HG03103 (cell line): ENCODE results near the gene PTPRK.

Experiments
- ATAC-seq: cut with Tn5 transposase; IDR thresholded peaks from one replicate; pipeline ENCODE4 v1.9.1; 2021; ENCODE audit warnings: low read depth; ENCODE audit not compliant: unreplicated experiment

PTPRK gene

DNA sequence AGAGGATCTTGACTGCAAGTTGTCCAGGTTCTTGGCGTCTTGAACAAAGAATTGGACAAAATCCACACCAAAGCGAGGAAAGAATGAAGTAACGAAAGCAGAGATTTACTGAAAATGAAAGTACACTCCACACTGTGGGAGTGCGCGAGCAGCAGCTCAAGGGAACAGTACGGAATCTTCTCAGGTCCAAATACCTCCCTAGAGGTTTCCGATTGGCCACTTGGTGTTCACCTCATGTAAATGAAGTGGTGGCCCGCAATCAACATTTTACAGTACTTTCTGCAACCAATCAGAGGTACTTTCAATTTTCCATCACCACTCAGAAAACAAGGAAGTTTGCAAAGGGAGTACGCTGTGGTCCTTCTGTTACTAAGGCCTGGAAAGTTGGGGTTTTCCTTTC, 122.4 kb downstream of the PTPRK start:
- no peak for ATAC-seq

DNA sequence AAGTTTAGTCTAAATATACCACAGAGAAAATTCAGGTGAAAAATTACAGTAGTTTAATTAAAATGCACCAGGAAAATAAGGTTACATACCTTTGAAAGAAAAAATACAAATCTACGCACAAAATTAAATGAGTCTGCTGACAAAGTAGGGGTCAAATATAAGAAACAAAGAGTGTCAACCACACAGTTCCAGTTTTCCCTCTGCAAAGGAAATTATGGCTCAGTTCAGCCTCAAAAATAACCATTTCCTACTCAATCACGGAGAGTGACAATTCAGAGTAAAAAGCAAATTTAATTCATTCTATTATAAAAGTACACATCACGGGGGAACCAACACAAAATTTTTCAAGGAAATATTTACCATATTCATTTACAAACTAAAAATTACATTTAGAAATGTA, 124.8 kb downstream of the PTPRK start:
- no peak for ATAC-seq

DNA sequence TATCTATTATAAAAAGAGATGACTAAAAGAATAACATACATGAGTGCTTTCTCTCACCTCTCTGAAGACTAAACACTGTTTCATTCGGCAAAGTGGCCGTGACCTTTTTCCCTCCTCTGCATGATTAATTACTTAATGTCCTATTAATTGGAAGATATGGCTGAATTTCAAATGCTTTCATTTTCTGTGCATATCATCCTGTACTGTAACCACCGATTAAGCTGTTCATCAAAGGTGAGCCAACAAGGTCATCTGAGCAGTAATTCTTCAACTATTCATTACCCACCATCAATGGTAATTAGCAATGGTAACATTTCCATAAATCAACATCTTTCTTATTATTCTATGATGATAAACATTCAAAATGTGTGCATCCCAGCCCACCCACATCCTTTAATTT, 125.2 kb downstream of the PTPRK start:
- no peak for ATAC-seq

DNA sequence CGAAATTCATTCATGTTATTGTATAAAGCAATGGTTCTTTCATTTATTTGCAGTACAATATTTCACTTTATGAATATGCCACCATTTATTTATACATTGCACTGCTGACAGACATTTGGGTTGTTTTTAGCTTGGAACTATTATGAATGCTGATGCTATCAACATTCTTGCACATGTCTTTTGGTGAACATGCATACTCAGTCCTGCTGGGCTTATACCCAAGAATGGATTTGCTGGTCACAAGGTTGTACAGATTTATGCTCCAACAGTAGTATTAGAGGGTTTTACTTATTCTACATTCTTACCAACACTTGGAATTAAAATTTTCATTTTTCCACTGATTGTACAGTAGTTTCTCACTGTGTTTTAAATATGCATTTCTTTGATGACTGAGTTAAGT, 126.2 kb downstream of the PTPRK start:
- no peak for ATAC-seq

DNA sequence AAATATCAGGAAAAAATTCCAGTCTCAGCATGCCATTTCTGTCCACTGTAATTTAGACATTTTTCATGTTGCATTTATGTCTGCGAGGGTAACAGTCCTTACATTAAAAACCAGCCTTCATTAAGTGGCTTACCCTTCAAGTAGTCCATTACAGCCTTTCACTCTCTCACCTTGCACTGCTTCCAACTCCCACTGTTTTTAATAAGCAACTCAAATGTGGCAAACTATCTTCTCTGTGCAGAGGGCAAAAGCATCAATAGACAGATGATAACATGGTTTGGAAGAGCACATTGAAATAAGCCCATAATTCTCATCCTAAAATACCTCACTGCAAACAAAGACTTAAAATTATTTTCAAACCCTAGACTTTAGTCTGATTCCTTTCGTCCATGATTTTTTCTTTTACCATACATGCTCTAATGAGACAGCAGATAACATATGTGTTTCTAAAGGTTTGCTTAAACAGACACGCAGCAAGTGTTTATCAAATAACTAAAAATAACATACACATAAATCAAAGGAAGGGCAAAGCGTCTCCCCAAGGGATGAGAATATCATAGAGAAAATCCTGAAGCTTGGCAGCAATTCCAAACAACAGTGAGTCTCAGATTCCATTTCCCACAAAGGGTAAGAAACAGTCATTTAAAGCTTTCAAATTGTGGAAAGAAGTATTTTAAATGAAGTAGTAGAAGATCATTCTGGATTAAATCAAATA, 130.4 kb downstream of the PTPRK start:
- no peak for ATAC-seq

DNA sequence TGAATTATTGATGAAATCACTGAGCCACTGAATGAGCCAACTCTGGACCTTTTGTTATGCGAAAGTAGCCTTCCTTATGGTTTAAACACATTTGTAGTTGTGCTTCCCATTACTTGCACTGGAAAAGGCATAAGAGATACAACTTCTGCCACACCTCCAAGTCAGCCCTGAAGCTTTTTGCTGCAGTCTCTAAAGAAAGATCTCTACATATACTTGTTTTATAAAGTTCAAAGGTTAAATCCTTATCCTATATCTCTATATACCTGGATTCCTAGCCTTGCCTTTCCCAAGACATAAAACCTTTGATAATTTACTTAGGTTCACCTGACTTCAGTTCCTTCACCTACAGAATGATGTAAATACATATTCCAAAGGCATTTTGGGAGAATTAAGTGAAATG, 132.0 kb downstream of the PTPRK start:
- ATAC-seq, result no peak

DNA sequence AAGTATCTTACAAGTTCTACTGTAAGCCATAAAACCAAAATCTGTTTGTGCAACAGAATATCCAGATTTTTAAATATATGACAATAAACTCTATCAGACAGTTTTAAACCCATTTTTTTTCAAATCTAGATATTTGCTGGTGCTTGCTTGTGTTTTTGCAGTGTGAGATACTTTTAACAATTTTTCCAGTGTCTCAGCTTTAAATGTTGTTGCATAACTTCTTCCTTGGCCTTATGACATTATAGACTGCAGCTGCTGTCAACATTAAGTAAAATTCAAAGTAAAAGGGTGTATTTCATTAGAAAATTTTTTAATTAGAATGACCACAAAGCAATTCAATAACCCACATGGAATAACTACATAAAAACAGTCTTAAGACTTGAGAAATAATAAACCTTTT, 139.5 kb downstream of the PTPRK start:
- no peak for ATAC-seq

DNA sequence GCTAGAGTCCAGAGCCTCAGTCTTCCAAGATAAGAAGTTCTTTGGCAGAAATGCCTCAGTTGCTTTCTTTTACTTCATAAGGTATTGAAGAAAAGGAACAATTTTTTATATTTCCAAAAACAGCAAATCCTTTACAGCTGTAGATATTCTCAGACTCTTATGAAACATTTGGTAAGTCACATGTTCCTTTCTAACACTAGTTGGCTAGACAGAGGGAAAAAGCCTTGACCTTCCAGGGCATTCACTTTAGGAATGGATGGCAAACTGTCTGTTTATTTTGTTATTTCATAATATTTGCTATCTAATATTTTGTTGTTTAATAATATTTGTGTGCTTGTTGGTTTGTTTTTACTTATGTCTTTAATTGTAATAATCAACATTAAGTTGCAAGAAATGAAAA, 140.8 kb downstream of the PTPRK start:
- no peak for ATAC-seq

DNA sequence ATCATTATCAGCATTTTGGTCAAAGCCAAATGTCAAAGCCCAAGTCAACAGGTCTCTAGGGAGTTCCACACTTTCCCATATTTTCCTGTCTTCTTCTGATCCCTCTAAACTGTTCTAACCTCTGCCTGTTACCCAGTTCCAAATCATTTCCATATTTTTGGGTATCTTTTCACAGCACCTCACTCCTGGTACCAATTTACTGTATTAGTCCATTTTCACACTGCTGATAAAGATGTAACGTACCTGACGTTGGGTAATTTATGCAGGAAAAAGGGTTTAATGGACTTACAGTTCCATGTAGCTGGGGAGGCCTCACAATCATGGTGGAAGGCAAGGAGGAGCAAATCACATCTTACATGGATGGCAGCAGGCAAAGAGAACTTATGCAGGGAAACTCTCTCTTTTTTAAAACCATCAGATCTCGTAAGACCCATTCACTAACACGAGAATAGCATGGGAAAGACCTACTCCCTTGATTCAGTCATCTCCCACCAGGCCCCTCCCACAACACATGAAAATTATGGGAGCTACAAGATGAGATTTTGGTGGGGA, 143.4 kb downstream of the PTPRK start:
- no peak for ATAC-seq

DNA sequence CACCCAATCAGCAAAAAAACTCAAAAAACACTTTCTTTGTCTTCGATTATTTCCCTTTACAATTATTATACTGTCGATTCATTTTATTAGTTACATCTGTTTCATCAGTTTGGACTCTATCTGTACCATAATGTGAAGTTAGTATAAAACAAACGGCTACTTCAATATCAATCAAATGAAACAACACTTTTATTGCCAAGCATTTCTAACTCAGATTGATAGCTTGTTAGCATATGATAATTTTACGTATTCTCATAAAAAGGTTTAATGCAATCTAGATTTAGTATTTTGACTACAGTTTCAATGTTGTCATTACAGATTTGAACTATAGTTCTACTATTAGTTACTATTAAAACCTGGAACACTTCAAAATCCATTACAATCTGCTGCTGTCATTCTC, 149.3 kb downstream of the PTPRK start:
- no peak for ATAC-seq

DNA sequence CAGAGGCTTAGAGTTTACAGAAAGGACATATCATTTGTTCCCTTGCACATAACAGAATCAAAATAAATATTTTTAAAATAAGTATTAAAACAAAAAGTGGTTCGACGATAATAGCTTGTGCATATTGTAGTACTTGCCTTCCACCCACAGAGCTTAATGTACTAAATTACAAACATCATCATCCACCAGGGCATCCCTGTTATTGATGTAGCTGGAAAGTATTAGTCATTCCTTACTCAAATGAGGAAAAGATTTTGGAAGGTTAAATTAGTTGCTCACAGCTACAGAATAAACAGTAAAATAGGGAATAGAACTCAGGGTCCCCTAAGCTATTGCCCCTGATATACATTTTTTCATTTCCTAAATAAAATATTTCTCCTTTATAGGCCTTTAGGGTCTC, 150.3 kb downstream of the PTPRK start:
- no peak for ATAC-seq

DNA sequence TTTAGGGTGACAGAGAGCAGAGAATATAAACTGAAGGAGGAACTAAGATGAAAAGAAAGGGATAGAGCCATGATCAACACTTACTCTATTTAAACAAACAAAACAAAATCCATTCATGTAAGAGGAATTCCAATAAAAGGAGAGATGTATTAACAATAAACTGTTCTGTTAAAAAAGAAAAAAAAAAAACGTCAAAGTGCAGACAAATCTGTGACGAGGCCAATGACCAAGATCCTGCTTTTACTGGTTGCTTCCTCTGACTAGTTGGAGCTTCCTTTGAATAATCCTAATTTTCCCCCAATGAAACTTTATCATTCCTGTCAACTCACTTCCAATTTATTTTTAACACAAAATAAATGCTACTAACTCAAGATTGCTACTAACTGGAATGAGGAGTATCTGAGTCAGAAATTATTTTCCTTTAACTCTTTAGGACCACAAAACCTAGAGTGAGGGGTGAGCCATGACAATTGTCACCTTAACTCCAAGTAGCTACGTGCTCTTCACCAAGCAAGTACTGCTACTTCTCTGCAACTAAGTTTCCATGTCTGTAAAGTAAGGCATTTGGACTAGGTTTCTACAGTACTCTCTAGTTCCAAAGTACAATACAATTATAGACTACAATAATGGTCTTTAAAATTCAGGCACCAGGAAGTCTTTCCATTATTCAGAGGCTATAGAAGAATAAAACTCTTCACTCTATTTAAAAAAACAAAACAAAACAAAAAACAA, 152.0 kb downstream of the PTPRK start:
- ATAC-seq, result no peak

DNA sequence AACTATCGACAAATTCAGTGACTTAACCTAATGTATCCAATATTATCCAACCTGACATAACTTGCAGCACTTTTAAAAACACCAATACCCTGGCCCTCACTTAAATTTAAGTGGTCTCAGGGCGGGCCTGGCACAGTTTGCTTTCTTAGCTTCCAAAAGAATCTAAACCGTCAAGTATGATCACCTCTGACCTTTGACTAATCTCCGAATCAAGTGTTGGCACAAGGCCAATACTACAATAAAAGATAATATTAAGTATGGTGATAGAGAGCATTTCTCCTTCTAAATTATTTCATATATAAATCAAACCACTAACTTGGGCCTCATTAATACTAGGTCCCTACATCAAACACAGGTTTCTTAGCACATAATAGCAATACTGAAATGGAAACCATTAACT, 153.0 kb downstream of the PTPRK start:
- no peak for ATAC-seq

DNA sequence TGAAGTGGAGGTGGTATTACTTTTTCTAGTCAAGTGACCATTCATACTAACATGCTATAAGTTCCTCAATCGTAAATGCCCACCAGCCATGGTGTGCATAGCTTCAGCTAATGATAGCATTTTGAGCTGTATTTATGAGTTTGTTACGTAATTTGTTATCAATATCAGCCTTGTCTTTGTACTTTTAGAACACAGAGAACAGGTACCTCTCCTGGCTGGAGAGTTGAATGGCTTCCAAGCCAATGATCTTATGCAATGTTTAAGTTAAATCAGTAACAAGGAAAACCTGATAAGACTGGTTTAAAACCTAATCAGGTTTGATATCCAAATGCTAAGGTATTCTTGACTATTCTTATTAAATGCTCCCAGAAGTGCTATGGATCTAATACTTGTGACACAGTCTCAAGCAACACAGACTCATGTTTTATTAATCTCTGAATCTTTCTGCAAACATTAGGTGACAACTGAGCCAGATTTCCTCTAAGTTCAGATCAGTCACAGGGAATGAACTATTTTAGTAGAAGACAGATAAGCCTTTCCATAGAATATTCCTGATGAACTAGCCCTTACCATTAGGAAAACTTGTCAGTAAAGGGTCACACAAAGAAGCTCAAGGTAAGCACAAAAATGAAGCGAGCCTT, 154.8 kb downstream of the PTPRK start:
- ATAC-seq, result no peak

DNA sequence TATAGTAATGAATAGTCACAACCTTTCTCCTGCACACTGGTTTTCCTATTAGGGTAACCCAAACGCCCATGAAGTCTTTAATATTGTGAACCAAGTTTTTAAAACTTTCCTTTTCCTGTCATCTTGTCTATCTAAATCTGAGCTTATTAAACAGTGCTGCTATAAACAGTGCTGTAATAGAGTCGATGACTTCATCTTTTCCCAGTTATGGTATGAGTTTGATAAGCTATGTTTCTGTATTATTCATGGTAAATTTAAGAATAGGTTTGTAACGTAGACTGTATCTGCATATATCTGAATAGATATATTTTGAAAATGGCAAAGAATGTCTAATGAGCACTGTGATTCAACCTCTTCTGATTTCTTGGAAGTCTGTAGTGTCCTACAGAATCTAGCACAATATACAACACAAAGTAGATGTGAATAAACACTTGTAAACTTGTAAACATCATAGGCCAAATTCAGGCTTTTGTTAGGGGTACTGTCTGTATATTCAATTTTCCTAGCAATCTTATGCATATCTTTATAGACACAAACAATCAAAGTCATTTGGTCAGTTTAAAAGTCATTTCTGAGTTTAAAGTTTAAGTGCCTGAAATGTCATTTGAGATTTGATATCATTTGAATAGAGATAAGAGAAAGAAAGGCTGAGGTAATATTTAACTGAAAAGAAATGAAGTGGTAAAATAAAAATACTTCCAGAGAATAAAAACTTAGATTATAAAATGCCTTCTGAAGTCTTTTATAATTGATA, 155.5 kb downstream of the PTPRK start:
- no peak for ATAC-seq

DNA sequence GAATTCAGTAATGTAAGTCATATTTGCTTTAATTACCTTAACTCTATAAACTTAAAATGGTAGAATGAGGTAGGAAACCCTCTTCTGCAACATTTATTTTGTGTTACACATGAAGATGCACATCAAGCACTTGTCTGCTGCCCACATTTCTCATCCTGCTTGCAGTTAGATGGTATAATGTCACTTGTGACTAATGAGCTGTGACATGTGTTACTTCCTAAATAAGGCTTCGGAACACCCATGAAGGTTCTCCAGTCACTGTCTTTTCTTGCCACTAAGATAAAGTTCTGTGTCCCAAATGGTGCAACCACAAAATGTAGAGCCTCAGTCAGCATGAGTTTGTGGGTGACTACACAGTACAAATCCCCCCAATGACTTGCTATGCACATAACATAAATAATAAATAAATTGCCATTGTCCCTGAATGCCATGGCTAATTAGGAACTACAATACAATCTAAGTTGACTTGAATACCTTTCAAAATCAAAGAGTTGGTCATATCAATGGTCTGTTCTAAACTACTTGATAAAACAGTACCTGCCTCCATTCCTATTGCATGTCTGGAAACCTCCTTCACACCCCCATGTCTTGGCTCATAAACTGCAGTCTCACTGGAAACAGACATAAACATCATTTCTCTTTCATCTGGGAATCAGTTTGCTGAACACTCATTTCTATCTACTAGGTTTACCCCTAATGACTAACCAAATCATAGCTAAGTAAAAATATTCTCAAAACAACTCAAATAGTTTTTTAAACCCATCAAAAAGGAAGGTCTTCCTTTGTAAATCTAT, 157.2 kb downstream of the PTPRK start:
- no peak for ATAC-seq

DNA sequence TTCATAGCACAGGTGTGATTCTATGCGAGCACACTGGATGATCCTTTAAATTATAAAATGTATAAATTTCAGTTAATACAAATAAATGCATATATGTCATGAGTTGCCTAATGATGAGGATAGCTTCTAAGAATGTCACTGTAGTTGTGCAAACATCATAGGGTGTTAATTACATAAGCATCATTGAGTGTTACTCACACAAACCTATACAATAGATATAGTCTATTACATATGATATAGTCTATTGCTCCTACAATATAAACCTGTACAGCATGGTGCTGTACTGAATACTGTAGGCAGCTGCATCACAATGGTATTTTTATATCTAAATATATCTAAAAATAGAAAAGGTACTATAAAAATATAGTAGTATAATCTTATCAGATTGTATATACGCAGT, 159.0 kb downstream of the PTPRK start:
- ATAC-seq, result no peak

DNA sequence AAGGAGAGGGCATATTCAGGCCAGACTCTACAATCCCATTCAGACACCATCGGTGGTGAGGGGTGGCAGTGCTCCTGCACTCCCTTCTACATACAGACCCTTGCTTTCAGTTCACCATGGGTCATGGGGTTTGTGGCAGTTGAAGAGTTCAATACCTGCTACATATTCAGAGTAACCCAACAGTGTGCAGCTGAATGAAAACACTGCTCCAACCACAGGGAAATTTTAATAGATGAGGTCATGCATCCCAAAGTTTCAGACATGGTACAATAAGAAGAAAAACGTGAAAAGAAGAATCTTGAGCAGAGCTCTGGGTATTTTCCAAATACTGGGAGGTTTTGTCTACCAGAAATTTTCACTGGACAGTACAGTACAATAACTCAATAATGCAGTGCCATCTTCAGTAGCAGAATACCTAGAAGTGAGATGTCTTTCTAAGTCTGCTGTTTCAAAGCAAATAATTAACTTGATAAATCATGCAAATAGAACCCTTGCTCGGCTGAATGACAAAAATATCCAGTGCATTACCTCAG, 162.1 kb downstream of the PTPRK start:
- no peak for ATAC-seq

DNA sequence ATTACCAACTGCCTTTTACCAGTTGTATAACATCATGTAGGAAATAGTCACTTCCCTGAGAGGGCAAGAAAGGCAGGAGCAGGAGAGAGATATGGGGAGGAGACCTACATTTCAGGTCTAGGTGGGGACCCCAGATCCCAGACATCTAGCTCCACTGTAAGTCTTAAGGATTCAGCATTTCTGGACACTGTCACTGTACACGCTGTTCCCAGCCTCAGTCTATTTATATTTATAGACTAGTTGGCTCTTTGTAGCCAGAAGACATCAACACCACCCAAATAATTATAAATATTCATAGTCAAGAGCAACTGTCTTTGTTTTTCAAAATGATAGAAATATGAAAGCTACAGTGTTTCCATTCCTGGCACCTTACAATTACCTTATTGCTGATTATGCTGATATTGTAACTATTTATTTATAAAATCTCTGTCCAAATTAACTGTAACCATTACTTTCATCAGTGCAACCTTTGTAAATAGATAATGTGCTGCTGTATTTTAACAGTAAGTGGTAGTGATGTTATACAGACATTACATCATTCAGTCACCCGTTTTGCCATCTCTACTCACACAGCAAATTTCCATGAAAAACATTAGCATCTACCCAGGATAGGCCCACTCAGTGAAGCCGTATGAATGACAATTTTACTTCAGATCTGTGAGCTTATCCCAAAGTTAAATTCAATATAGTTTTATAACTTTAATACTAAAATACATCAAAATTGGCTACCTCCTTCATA, 162.8 kb downstream of the PTPRK start:
- ATAC-seq, result no peak
